Spleen (tissue), 7 donors: ENCODE measurements around the gene SSTR3.

Source experiments
- CTCF ChIP-seq, 11 experiments: fragments of 200-600 bp in 7 of 11; fragments of 450-650 bp in 4 of 11; sonication (generic) in 4 of 11; IDR thresholded peaks in 8 of 11; conservative IDR thresholded peaks in 3 of 11; 1 replicate in 7 of 11; 2 replicates in 4 of 11; pipeline versions ENCODE4 v1.4.0 to v1.8.0; 2016 to 2021; ENCODE audit warnings: antibody characterized with exemption in 11 of 11, inconsistent platforms in 4 of 11, mild to moderate bottlenecking in 1 of 11
- POLR2A ChIP-seq, 3 donors: fragments of 450-650 bp; IDR thresholded peaks; one replicate each; pipeline ENCODE4 v1.5.1; 2017; ENCODE audit warnings: antibody characterized with exemption in 3 of 3, mild to moderate bottlenecking in 1 of 3
- donor health status: DM: no; HTN: no; CAD: no; lungs with moderate emphysema.
- donor health status: DM: no; HTN: no; CAD: no.
- donor health status: DM: no; HTN: no; CAD: no.

- no peak for TF ChIP-seq POLR2A (IDR thresholded peaks at IDR 0.05)
- no peak for TF ChIP-seq CTCF (IDR thresholded peaks at IDR 0.05 in 8 of 11, conservative IDR thresholded peaks at IDR 0.05 in 3 of 11)
Measured at GRCh38 chr22:37231406-37232139, 19.3 kb upstream of the SSTR3 start.
